Lower lobe of right lung (tissue), 2 donors: Measurements from ENCODE around the gene B9D1. TPM values are rescaled to one million over a fixed set of nuclear protein-coding genes. Genes with fewer than 3 reads are reported as not detected.
A peak's percentile ranks its signal among the peaks of the same experiment; 100 is the strongest.

Experiments
- ATAC-seq, 2 donors: fragments of 200-7000 bp; cut with Tn5 transposase; one replicate each; pipeline ENCODE4 v1.9.1; 2020 to 2022; ENCODE audit warnings: mild to moderate bottlenecking in 2 of 2, moderate library complexity in 2 of 2
- DNase-seq: peaks from one replicate; pipeline ENCODE4 v3.0.0-alpha.2; 2020
- H3K27ac ChIP-seq: fragments of 200-600 bp; one replicate; pipeline ENCODE4 v1.8.0; 2022
- H3K27me3 ChIP-seq: fragments of 200-600 bp; one replicate; pipeline ENCODE4 v1.8.0; 2022; ENCODE audit warnings: low read depth
- H3K36me3 ChIP-seq: fragments of 200-600 bp; one replicate; pipeline ENCODE4 v1.8.0; 2022; ENCODE audit warnings: mild to moderate bottlenecking
- H3K4me1 ChIP-seq: fragments of 200-600 bp; one replicate; pipeline ENCODE4 v1.8.0; 2022
- H3K4me3 ChIP-seq: fragments of 200-600 bp; one replicate; pipeline ENCODE4 v1.8.0; 2022; ENCODE audit warnings: mild to moderate bottlenecking
- H3K9me3 ChIP-seq: fragments of 200-600 bp; one replicate; pipeline ENCODE4 v1.8.0; 2022
- intact Hi-C: fragments of 100-400 bp; cut with DNase I; formaldehyde crosslinking; loops from one replicate; pipeline ENCODE4 v1.11.0; 2022
- total RNA-seq: library from RNA; stranded (reverse); fragmentation: NEBNext Ultra II Directional; extraction: Animal tissue kit (Norgen Biotek cat#: 25700); gene quantifications from one replicate; pipeline ENCODE4 v1.2.1, GENCODE V29; 2021
- TF ChIP-seq, protein P1 (sequence below): fragments of 200-600 bp; IDR thresholded peaks from one replicate; pipeline ENCODE4 v1.8.0; 2022; ENCODE audit warnings: antibody characterized with exemption, mild to moderate bottlenecking
- donor health status: DM: no; HTN: yes; CAD: no; lungs with severe emphysema.

Gene B9D1
- total RNA-seq, 1 donor from 2014 or later, result 11.3 TPM

DNA sequence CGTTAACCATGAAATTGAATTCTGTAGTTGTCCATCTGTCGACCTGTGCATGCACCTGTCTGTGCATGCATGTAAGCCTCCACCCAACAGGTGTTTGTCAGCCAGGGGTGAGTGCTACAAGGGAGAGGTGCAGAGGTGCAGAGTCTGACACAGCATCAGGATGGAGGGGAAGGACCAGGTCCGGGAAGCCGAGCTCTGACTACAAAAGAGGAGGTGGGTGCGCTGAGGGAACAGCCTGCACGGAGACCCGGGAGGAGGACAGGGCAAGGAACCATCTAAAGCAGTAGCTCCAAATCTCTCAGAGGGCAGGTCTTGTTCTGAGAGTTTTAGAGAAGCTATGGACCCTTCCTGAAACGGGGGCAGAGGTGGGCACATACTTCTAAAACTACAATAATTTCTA is 54.1 kb downstream of the B9D1 start:
- H3K27ac ChIP-seq, result no peak overlapping the region
- TF ChIP-seq, protein P1, sequence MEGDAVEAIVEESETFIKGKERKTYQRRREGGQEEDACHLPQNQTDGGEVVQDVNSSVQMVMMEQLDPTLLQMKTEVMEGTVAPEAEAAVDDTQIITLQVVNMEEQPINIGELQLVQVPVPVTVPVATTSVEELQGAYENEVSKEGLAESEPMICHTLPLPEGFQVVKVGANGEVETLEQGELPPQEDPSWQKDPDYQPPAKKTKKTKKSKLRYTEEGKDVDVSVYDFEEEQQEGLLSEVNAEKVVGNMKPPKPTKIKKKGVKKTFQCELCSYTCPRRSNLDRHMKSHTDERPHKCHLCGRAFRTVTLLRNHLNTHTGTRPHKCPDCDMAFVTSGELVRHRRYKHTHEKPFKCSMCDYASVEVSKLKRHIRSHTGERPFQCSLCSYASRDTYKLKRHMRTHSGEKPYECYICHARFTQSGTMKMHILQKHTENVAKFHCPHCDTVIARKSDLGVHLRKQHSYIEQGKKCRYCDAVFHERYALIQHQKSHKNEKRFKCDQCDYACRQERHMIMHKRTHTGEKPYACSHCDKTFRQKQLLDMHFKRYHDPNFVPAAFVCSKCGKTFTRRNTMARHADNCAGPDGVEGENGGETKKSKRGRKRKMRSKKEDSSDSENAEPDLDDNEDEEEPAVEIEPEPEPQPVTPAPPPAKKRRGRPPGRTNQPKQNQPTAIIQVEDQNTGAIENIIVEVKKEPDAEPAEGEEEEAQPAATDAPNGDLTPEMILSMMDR, result no peak
- ATAC-seq (no peak), DNase-seq (peak; percentile 23)
- H3K27me3 ChIP-seq, result no peaks in the 10 kb centered on the region
- H3K4me1 ChIP-seq, result peaks cover 51% of the 10 kb centered on the region
- H3K36me3 ChIP-seq, result peaks cover 20% of the 10 kb centered on the region
- H3K9me3 ChIP-seq, result no peaks in the 10 kb centered on the region
- no peak overlapping the region for H3K4me3 ChIP-seq
- intact Hi-C loops, result no loop called here

DNA sequence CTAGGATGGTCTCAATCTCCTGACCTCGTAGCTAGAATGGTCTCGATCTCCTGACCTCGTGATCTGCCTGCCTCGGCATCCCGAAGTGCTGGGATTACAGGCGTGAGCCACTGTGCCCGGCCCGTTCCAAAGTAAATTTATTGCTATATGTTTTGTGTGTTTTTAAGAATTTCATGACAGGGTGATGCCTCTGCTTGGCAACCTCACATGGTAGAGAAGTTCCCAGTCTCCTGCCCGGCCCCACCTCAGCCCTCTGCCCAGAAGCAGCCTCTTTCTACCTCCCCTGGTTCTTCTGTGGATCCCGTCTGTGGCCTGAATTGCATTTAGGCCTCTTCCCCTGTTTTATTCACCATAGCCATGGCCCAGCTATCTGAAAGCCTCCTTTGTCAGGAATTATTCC is 55.0 kb downstream of the B9D1 start:
- intact Hi-C loops, result no loop called here
- Histone ChIP-seq H3K36me3 (peaks cover 11% of the 10 kb centered on the region), H3K4me1 (peaks cover 60% of the 10 kb centered on the region), H3K27ac (no peak overlapping the region), H3K27me3 (no peaks in the 10 kb centered on the region), H3K9me3 (no peaks in the 10 kb centered on the region), H3K4me3 (no peak overlapping the region)
- ATAC-seq (no peak), DNase-seq (peak; percentile 30)
- TF ChIP-seq, protein P1, result no peak

DNA sequence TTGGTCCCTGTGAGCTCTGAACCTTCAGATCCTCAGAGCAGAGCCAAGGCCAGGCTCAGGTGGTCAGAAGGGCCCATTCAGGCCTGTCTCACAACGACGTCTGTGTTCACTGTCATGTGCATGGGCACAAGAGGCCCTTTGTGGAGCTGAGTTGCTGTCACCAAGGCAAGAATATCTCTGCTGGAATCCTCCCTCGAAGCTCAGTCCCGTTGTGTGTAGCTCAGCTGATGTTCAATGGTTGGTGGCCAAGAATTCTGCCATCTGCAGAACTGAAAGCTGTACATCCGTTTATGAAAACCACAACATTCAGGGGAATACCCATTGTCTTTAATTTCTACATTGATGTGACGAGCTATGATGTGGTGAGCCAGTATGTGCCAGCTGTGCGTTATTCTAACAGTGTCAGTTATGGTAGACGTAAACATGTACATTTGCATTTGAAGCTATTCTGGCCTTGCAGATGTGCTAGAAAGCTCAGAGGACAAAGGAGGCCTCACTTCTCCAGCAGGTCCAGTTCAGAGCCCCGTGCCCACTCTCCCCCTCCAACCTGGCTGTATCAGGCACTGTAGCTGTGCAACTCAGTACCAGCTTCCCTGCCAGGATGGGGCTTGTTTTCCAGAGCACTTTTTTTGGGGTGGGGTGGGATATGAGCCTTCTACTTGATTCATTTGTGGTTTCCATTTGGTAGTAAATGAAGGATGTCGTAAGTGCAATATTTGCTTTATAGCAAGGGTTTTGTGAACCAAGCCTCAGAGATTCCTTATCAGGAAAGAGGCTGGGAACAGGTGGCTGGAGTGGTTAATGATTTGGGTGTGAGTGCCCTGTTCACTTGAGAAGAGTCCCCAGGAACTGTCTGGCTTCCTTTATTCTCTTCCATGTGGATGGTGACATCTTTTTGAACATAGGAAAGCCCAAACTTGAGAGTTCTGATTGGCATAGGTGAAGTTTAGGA is 56.1 kb downstream of the B9D1 start:
- Histone ChIP-seq H3K27me3 (no peaks in the 10 kb centered on the region), H3K36me3 (peaks cover 4% of the 10 kb centered on the region), H3K4me3 (no peak overlapping the region), H3K9me3 (no peaks in the 10 kb centered on the region), H3K27ac (no peak overlapping the region), H3K4me1 (peaks cover 70% of the 10 kb centered on the region)
- ATAC-seq, result peak; percentile 26 to 58
- peak; percentile 19 for DNase-seq
- TF ChIP-seq, protein P1, result no peak
- intact Hi-C loops, result no loop called here

DNA sequence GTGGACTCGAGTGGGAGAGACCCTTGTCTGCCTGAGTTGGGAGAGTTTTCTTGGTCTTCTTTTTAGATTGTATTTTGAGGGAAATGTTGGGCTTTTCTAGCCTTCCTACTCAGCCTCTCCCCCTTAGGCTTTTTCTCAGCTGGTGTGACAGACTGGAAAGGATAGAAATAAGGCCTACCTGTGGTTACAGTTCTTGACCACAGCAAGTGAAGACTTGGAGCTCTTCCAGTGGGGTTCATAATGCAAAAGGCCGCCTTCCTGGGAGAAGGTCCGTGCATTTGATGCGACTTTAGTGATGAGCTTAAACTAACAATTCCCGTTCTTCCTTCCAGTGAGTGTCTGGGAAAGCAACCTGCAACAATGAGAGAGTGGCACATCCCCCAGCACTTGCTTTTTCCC is 56.8 kb downstream of the B9D1 start:
- intact Hi-C loops, result no loop called here
- Histone ChIP-seq H3K27ac (no peak overlapping the region), H3K4me3 (no peak overlapping the region), H3K36me3 (no peaks in the 10 kb centered on the region), H3K4me1 (peaks cover 71% of the 10 kb centered on the region), H3K9me3 (no peaks in the 10 kb centered on the region), H3K27me3 (no peaks in the 10 kb centered on the region)
- DNase-seq, result no peak
- no peak for ATAC-seq
- TF ChIP-seq, protein P1, result no peak

DNA sequence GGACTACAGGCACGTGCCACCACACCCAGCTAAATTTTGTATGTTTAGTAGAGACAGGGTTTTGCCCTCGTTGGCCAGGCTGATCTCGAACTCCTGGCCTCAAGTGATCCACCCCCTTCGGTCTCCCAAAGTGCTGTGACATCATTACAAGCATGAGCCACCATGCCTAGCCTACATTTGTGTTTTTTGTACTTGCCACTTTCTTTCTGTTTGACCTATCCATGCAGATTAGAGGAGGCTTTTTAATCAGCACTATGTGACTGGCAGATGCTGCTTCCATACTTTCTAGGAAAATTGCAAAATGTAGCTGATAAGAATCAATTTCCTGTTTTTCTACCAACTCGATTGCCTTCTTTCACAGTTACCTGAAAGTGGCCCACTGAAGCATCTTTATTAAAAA is 57.3 kb downstream of the B9D1 start:
- intact Hi-C loops, result no loop called here
- Histone ChIP-seq H3K4me1 (peaks cover 72% of the 10 kb centered on the region), H3K27me3 (no peaks in the 10 kb centered on the region), H3K27ac (no peak overlapping the region), H3K9me3 (no peaks in the 10 kb centered on the region), H3K4me3 (no peak overlapping the region), H3K36me3 (no peaks in the 10 kb centered on the region)
- TF ChIP-seq, protein P1, result no peak
- DNase-seq (no peak), ATAC-seq (no peak)
